GM12864 (cell line): Measurements from ENCODE around the gene APOL1.
"Not testable (repeated sequence)": the region's sequence is repeated elsewhere in the genome, so short reads cannot be mapped to it uniquely, and the experiment has no call there.

Source experiments
- DNase-seq: peaks from one replicate; pipeline ENCODE4 v3.0.0-alpha.2; 2011; ENCODE audit warnings: low read depth
- H3K4me3 ChIP-seq: 2 replicates; pipeline ENCODE4 v1.5.1; 2011; ENCODE audit warnings: mild to moderate bottlenecking, low read depth, low read length, control low read depth
- CTCF ChIP-seq: IDR thresholded peaks from 2 replicates; pipeline ENCODE4 v1.5.1; 2011; ENCODE audit warnings: low read depth, mild to moderate bottlenecking, moderate library complexity, low read length, control low read depth, inconsistent platforms; ENCODE audit errors: missing control alignments

The APOL1 gene

GRCh38 chr22:36208914-36209313 lies 44.0 kb upstream of the APOL1 start:
- no peak for TF ChIP-seq CTCF
- DNase-seq = no peak
- H3K4me3 ChIP-seq = no peak overlapping the region

- H3K4me3 ChIP-seq, DNase-seq: not testable (repeated sequence)
Observed at GRCh38 chr22:36209488-36209908, 43.4 kb upstream of the APOL1 start.

- TF ChIP-seq CTCF = no peak
Observed at GRCh38 chr22:36210224-36210623, 42.7 kb upstream of the APOL1 start.

DNA sequence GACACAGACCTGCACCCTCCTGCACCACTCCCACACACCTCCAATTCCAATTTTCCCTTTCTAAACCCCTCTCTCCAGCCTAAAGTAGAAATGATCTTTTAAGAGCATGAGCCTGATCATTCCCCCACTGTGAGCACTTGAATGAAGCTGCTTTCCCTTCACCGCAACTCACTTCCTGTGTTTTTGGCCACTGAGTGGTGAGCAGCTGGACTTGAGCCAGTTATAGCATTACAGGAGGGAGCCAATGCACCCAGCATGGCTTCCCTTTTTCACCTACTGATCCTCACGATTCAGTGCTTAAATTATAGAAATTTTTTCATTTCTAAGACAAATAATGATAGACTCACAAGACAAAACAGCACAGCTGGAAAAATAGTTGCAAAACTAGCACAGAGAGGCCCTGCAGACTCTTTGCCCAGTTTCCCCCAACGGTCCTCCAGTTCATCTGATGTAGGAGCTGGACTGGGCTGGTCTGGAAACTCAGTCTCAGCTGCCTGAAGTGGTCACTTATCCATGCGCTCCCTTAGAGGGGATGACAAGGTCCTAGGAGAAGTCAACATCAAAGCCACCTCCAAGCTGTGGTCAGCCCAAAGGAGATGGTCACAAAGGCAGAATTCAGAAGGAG lies 41.6 kb upstream of the APOL1 start:
- no peak for TF ChIP-seq CTCF
- H3K4me3 ChIP-seq = no peak overlapping the region
- no peak for DNase-seq

More at GRCh38 chr22:36210224-36210623, 42.7 kb upstream of the APOL1 start:
- DNase-seq = no peak
- H3K4me3 ChIP-seq = no peak overlapping the region

DNA sequence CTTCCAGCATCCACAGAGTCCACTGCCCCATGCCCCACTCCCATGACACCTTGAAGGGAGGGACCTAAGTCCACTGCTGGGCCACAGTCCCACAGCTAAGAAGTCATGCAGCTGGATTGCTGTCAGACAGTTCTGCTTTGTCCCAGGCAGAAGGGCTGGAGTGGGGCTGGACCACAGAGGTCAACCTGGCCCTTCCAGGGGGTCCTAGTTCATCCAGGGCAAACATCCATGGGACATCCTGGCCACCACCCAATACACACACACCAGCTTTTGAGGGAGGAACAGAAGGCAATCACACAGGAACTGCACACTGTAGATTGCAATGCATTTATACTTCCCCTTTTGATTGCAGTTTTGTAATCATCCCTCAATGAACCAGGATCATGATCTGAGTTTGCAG lies 40.0 kb upstream of the APOL1 start:
- DNase-seq = no peak
- H3K4me3 ChIP-seq = no peak overlapping the region
- no peak for TF ChIP-seq CTCF

DNA sequence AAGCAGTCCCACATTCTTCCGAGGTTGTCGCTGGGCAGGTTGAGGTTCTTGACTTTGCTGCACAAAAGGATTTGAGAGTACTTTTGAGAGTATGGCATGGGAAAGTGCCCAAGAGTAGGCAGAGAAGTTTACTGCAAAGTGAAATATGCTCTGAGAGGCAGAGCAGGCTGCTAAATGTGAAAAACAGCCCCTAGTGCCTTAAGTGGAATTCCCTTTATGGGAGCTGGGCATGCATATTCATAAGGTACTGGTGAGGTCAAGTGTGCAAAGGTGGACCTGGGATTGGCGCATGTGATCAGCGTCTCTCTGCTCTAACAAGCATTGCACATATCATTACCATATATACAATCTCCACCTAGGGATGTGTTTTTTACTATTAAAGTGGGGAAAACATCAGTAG lies 39.3 kb upstream of the APOL1 start:
- H3K4me3 ChIP-seq = no peak overlapping the region
- DNase-seq = no peak
- no peak for TF ChIP-seq CTCF

- TF ChIP-seq CTCF = no peak
- no peak overlapping the region for H3K4me3 ChIP-seq
- DNase-seq = no peak
Observed at GRCh38 chr22:36215981-36216380, 37.0 kb upstream of the APOL1 start.
